GM12864 (cell line): ENCODE measurements around the gene RTL3.
A peak's percentile ranks its signal among the peaks of the same experiment; 100 is the strongest.

ENCODE experiments used
- DNase-seq: peaks from one replicate; pipeline ENCODE4 v3.0.0-alpha.2; 2011; ENCODE audit warnings: low read depth
- H3K4me3 ChIP-seq: 2 replicates; pipeline ENCODE4 v1.5.1; 2011; ENCODE audit warnings: mild to moderate bottlenecking, low read depth, low read length, control low read depth
- TF ChIP-seq, protein P1 (sequence below): IDR thresholded peaks from 2 replicates; pipeline ENCODE4 v1.5.1; 2011; ENCODE audit warnings: low read depth, mild to moderate bottlenecking, moderate library complexity, low read length, control low read depth, inconsistent platforms; ENCODE audit errors: missing control alignments

RTL3 gene, protein sequence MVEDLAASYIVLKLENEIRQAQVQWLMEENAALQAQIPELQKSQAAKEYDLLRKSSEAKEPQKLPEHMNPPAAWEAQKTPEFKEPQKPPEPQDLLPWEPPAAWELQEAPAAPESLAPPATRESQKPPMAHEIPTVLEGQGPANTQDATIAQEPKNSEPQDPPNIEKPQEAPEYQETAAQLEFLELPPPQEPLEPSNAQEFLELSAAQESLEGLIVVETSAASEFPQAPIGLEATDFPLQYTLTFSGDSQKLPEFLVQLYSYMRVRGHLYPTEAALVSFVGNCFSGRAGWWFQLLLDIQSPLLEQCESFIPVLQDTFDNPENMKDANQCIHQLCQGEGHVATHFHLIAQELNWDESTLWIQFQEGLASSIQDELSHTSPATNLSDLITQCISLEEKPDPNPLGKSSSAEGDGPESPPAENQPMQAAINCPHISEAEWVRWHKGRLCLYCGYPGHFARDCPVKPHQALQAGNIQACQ

DNA sequence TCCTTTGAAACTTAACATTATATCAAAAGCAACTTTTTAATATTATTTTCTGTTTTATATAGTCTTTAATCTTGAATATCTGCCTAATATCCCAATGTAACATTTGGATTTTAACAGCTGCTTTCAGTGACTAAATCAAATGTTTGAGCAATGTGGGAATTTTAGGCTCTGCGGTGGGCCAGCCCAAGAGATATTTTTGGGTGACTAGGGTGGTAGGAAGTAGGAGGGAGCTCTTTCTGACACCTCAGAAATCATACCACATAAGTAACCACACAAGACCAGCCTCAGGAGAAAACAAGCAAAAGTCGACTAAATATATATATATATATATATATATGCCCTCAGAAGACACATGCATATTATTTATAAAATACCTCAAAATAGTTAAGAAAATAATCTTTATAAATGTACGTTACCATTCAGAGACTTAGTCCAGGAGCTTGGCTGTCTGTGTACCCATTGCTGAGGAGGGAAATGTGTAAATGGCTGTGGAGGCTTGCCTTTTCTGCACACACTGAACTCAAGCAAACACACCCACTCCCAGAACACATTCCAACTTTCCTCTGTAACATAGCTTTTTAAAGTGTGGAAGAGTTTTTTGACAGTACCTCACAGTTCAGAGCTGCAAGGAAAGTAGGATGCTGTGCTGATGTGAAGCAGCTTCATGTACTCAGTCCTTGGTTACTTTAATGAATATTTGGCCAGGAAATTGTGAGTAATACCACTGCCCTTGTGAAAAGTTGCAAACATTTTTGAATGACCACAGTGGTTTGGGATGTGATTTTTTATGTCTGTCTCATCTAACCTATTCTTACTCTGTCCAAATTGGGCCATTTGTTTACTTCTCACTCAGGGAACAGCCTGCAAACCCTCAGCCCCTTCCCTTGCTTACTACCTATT, at the start of gene RTL3:
RTL3 (minus strand) TSS at position 484 of the 900 bp plus-strand sequence. CDS start 908 bp downstream, outside the sequence.
- H3K4me3 ChIP-seq = no peak within 1 kb of the TSS
- TF ChIP-seq, protein P1, sequence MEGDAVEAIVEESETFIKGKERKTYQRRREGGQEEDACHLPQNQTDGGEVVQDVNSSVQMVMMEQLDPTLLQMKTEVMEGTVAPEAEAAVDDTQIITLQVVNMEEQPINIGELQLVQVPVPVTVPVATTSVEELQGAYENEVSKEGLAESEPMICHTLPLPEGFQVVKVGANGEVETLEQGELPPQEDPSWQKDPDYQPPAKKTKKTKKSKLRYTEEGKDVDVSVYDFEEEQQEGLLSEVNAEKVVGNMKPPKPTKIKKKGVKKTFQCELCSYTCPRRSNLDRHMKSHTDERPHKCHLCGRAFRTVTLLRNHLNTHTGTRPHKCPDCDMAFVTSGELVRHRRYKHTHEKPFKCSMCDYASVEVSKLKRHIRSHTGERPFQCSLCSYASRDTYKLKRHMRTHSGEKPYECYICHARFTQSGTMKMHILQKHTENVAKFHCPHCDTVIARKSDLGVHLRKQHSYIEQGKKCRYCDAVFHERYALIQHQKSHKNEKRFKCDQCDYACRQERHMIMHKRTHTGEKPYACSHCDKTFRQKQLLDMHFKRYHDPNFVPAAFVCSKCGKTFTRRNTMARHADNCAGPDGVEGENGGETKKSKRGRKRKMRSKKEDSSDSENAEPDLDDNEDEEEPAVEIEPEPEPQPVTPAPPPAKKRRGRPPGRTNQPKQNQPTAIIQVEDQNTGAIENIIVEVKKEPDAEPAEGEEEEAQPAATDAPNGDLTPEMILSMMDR = no peak
- no peak for DNase-seq

DNA sequence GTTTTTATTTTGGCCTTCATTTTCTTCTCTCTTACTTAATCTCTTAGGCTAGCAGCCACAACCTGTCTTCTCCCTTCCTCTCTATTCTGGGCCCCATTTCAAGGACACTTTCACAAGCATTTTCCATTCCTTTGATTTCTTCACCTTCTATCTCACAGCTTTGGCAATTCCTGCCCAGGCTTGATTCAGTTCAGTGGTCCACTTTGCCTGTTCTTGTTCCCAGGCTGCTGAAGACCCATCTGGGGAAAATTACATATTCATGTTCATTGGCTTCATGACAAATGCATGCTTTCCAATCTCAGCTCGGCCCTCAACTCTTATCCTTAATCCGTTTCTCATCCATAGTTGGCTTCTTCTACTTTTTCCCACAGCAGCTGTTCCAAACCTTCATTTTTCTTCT, 49.7 kb upstream of the RTL3 start:
- no peak for DNase-seq
- no peak overlapping the region for H3K4me3 ChIP-seq
- TF ChIP-seq, protein P1 = no peak

DNA sequence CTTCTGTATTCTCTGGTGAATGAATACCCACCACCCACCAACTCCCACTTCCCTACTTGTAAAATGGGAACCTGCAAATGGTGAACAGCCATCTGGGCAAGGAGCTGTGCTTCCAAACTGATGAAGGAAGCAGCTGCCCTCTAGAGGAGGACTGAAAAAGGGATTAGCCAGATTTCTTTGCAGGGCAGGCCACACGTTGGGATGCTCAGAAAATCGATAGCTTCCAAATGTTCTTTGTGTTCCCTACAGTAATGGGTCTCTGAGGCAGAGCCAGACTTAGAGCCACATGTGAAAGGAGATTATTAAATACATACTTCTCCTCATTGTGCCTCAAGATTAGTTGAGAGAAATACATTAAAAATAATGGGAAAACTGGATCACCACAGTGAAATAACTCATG, 49.1 kb upstream of the RTL3 start:
- TF ChIP-seq, protein P1 = peak; percentile 41
- no peak for DNase-seq
- H3K4me3 ChIP-seq = no peak overlapping the region

DNA sequence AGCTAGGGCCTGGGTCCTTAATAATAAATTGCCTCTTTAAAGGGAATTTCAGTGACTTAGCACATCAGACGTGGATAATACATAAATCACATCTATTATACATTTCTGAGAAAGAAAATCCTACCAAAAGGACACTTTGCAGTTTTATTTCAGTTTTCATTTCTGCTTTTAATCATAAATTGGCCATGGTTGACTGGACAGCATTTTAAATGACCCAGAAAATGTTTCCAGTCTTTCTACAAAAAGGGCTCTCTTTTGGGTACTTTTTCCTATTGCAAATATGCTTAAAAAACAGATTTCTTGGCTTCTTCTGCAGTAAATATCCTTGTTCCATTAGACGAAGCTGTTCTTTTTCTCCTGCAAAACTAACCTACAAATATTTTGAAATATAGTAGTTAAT, 46.9 kb upstream of the RTL3 start:
- DNase-seq = no peak
- no peak overlapping the region for H3K4me3 ChIP-seq
- TF ChIP-seq, protein P1 = no peak

DNA sequence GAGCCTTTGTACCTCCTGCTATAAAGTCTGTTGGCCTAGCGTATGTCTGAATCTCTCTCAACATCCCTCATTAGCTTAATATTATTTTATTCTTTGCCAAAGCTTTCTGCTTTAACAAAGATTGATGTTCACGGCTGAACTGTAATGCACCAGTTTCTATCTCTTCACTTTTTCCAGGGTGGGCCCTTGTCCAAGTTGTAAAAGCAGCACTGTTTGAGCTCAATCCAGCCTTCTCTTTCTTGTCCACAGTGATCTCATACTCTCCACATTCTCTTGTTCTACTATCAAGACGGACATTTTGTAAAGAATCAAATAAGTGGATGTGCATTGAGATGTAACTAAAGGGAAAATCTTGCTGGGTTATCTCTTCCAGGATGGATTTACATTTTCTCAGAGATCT, 34.4 kb upstream of the RTL3 start:
- TF ChIP-seq, protein P1 = no peak
- DNase-seq = no peak
- no peak overlapping the region for H3K4me3 ChIP-seq

DNA sequence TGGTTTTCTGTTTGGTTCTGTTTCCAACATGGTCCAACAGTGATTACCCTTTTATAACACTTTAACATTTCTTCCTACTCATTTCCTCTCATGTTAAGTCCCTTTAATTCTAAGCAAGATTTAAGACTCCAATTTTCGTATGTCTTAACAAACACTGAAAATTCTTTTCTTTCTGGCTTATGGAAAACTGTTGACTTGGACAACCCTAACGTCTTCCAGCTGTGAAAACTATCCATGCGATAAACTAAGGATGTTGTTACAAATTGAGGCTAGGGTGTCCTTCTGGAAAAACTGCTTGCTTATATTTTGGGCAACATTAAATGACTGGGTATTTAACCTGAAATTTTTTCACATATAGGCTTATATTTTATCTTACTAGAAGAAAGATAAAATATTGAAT, 33.9 kb upstream of the RTL3 start:
- TF ChIP-seq, protein P1 = no peak

More for the DNA sequence above, 33.9 kb upstream of the RTL3 start:
- H3K4me3 ChIP-seq = no peak overlapping the region
- no peak for DNase-seq
